HepG2 (cell line): ENCODE results near the gene UBC. TPM values are rescaled to one million over a fixed set of nuclear protein-coding genes. Genes with fewer than 3 reads are reported as not detected.

Source experiments
- AFF4 ChIP-seq: sonication (generic); formaldehyde crosslinking; IDR thresholded peaks from 2 replicates; pipeline ENCODE4 v1.4.0; 2020; ENCODE audit warnings: missing genetic modification reagents
- CREM ChIP-seq, 2 experiments: sonication (generic) in 1 of 2; formaldehyde crosslinking in 1 of 2; IDR thresholded peaks; 2 replicates each; pipeline versions ENCODE4 v1.4.0 to v1.6.1; 2016 to 2020; ENCODE audit warnings: antibody characterized with exemption in 1 of 2, mild to moderate bottlenecking in 1 of 2, missing genetic modification reagents in 1 of 2
- FOXP1 ChIP-seq, 2 experiments: fragments of 450-650 bp in 1 of 2; IDR thresholded peaks; 2 replicates each; pipeline ENCODE4 v1.6.1; 2017 to 2018; ENCODE audit warnings: antibody characterized with exemption in 1 of 2
- HNF4A ChIP-seq: sonication (generic); formaldehyde crosslinking; IDR thresholded peaks from 2 replicates; pipeline ENCODE4 v1.4.0; 2020; ENCODE audit warnings: missing genetic modification reagents
- ISL2 ChIP-seq: sonication (generic); formaldehyde crosslinking; IDR thresholded peaks from 2 replicates; pipeline ENCODE4 v1.5.0; 2020; ENCODE audit warnings: missing genetic modification reagents
- PLSCR1 ChIP-seq: sonication (generic); formaldehyde crosslinking; IDR thresholded peaks from 2 replicates; pipeline ENCODE4 v1.5.0; 2020; ENCODE audit warnings: missing genetic modification reagents, mild to moderate bottlenecking, borderline replicate concordance
- RELA ChIP-seq: sonication (generic); formaldehyde crosslinking; IDR thresholded peaks from 2 replicates; pipeline ENCODE4 v1.4.0; 2020; ENCODE audit warnings: missing genetic modification reagents
- RFXAP ChIP-seq: sonication (generic); formaldehyde crosslinking; IDR thresholded peaks from 2 replicates; pipeline ENCODE4 v1.4.0; 2020; ENCODE audit warnings: missing genetic modification reagents, borderline replicate concordance
- RXRA ChIP-seq: sonication (generic); formaldehyde crosslinking; IDR thresholded peaks from 2 replicates; pipeline ENCODE4 v1.5.1; 2020; ENCODE audit warnings: missing genetic modification reagents
- SIN3A ChIP-seq: IDR thresholded peaks from 2 replicates; pipeline ENCODE4 v1.6.1; 2011; ENCODE audit warnings: low read depth, mild to moderate bottlenecking, control low read depth, low read length, borderline replicate concordance
- SP1 ChIP-seq, 2 experiments: fragments of 450-650 bp in 1 of 2; sonication (generic) in 1 of 2; formaldehyde crosslinking in 1 of 2; IDR thresholded peaks; 2 replicates each; pipeline versions ENCODE4 v1.4.0 to v1.6.1; 2016 to 2020; ENCODE audit warnings: missing genetic modification reagents in 1 of 2
- SP5 ChIP-seq: IDR thresholded peaks from 2 replicates; pipeline ENCODE4 v1.6.1; 2016; ENCODE audit warnings: low read depth, borderline replicate concordance
- SRY ChIP-seq: sonication (generic); formaldehyde crosslinking; IDR thresholded peaks from 2 replicates; pipeline ENCODE4 v1.8.0; 2022; ENCODE audit warnings: mild to moderate bottlenecking, missing genetic modification reagents
- TFE3 ChIP-seq: IDR thresholded peaks from 2 replicates; pipeline ENCODE4 v1.6.1; 2016
- ZFX ChIP-seq: sonication (generic); formaldehyde crosslinking; IDR thresholded peaks from 2 replicates; pipeline ENCODE4 v1.4.0; 2020; ENCODE audit warnings: mild to moderate bottlenecking, low read depth, missing genetic modification reagents, moderate library complexity
- ZKSCAN5 ChIP-seq: sonication (generic); formaldehyde crosslinking; IDR thresholded peaks from 2 replicates; pipeline ENCODE4 v1.5.1; 2020; ENCODE audit warnings: mild to moderate bottlenecking, missing genetic modification reagents
- ZNF468 ChIP-seq: sonication (generic); formaldehyde crosslinking; IDR thresholded peaks from 2 replicates; pipeline ENCODE4 v1.8.0; 2022; ENCODE audit warnings: mild to moderate bottlenecking, moderate library complexity, missing genetic modification reagents
- ZNF512B ChIP-seq: sonication (generic); formaldehyde crosslinking; IDR thresholded peaks from 2 replicates; pipeline ENCODE4 v1.5.1; 2020; ENCODE audit warnings: missing genetic modification reagents, mild to moderate bottlenecking, borderline replicate concordance
- ZNF674 ChIP-seq: sonication (generic); formaldehyde crosslinking; IDR thresholded peaks from 2 replicates; pipeline ENCODE4 v1.5.0; 2020; ENCODE audit warnings: low read depth, mild to moderate bottlenecking, missing genetic modification reagents
- ZNF766 ChIP-seq: sonication (generic); formaldehyde crosslinking; IDR thresholded peaks from 2 replicates; pipeline ENCODE4 v1.5.0; 2020; ENCODE audit warnings: missing genetic modification reagents, borderline replicate concordance
- ZNF772 ChIP-seq: sonication (generic); formaldehyde crosslinking; IDR thresholded peaks from 2 replicates; pipeline ENCODE4 v1.5.0; 2020; ENCODE audit warnings: mild to moderate bottlenecking, missing genetic modification reagents
- polyA plus RNA-seq, 8 experiments: library from polyadenylated mRNA; depleted of rRNA in 3 of 8; stranded (reverse) in 7 of 8; unstranded in 1 of 8; fragments of >200 nt; fragmentation: Illumina TruSeq in 4 of 8; extraction: Trizol in 4 of 8; gene quantifications; 2 replicates each; pipeline versions ENCODE4 v1.2.1 to v1.2.3, GENCODE V29; 2011 to 2016; ENCODE audit warnings: low read depth in 4 of 8, missing spikeins in 1 of 8, mixed read lengths in 1 of 8; ENCODE audit not compliant: insufficient read depth in 1 of 8
- total RNA-seq, 5 experiments: library from RNA; depleted of rRNA; stranded (reverse); fragments of >200 nt; fragmentation: Illumina TruSeq; extraction: Trizol; gene quantifications; 2 replicates each; pipeline ENCODE4 v1.2.3, GENCODE V29; 2016; ENCODE audit warnings: low read depth in 1 of 5

UBC gene
- total and polyA plus RNA-seq, 2 of the 13 experiments (the other 11 are each of a cell fraction or from before 2014, with no cell fraction given): 805 to 1,432 TPM

GRCh38 chr12:124881123-124881522 lies 33.3 kb downstream of the UBC start (continued):
- TF ChIP-seq AFF4 (CRISPR knock-in tag): no peak
- no peak for TF ChIP-seq ZNF468 (CRISPR knock-in tag)
- TF ChIP-seq SP1 (IDR thresholded peaks at IDR 0.05): no peak
- 0 out of 2 replicates have a peak, but pooled peaks have one; percentile 17 for TF ChIP-seq SP1 (CRISPR knock-in tag; IDR thresholded peaks at IDR 0.05)
- TF ChIP-seq ZNF674 (CRISPR knock-in tag): no peak
- 0 out of 2 replicates have a peak, but pooled peaks have one; percentile 16 for TF ChIP-seq ZNF772 (CRISPR knock-in tag)
- TF ChIP-seq HNF4A (CRISPR knock-in tag): peak; percentile 73
- TF ChIP-seq ZNF766 (CRISPR knock-in tag): 0 out of 2 replicates have a peak, but pooled peaks have one; percentile 40
- 0 out of 2 replicates have a peak, but pooled peaks have one; percentile 41 for TF ChIP-seq RFXAP (CRISPR knock-in tag)
- TF ChIP-seq ZKSCAN5 (CRISPR knock-in tag): 0 out of 2 replicates have a peak, but pooled peaks have one; percentile 30
- peak; percentile 69; the same call in 1 of the 2 replicates for TF ChIP-seq SP5 (CRISPR knock-in tag)
- TF ChIP-seq ZNF512B (CRISPR knock-in tag): no peak
- TF ChIP-seq RELA: no peak
- no peak for TF ChIP-seq SRY
- TF ChIP-seq CREM (IDR thresholded peaks at IDR 0.05): peak; percentile 39; the same call in 1 of the 2 replicates
- TF ChIP-seq CREM (CRISPR knock-in tag; IDR thresholded peaks at IDR 0.05): no peak
- TF ChIP-seq FOXP1 (IDR thresholded peaks at IDR 0.05): no peak
- TF ChIP-seq FOXP1 (CRISPR knock-in tag; IDR thresholded peaks at IDR 0.05): peak; percentile 49; the same call in 1 of the 2 replicates
- 0 out of 2 replicates have a peak, but pooled peaks have one; percentile 17 for TF ChIP-seq ZFX (CRISPR knock-in tag)
- TF ChIP-seq ISL2 (CRISPR knock-in tag): peak; percentile 58
- no peak for TF ChIP-seq SIN3A
- no peak for TF ChIP-seq PLSCR1 (CRISPR knock-in tag)
- TF ChIP-seq TFE3 (CRISPR knock-in tag): no peak
- TF ChIP-seq RXRA (CRISPR knock-in tag): peak; percentile 60
